ENCODE results near the gene SWAP70.
"Not testable (repeated sequence)": the region's sequence is repeated elsewhere in the genome, so short reads cannot be mapped to it uniquely, and the experiment has no call there.

The SWAP70 gene

DNA sequence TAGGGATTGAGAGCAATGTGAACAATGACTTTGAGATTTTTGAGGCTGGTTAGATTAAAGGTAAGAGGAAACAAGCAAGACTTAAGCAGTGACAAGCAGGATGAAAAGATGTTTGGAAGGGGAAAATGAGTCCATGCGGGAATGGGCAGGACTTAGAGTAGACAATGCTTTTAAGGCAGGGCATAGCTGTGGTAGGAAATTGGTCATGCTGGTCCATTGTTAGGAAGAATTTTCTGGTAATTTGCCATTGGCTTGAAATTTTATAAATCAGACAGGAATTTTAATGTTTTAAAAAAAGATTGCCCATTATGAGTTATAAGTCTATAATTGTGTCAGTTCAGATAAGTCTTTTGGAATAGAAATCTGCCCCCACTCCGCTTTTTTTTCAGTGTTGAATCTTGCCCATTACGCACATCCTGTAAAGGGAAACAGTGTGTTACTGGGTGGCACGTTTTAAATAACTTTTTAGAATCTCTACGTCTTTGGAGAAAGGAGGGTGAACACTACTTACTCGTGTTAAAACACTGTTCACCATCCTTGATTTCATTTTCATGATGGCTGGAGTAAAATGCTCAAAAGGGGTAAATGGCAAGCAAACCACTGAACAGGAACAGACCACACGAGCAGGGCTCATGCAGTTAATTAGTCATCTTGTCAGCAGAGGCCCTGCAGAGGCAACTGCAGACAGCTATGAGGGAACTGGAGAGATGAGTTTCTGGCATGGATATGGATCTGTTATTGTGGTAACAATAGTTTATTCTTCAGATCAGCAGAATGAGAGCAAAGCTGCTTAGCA, 25.0 kb downstream of the SWAP70 start:
- Histone ChIP-seq H3K4me3 (no peak overlapping the region), H3K27ac (peak overlapping the region in 19 of 21 experiments; percentile 15 to 88 (median 73))

DNA sequence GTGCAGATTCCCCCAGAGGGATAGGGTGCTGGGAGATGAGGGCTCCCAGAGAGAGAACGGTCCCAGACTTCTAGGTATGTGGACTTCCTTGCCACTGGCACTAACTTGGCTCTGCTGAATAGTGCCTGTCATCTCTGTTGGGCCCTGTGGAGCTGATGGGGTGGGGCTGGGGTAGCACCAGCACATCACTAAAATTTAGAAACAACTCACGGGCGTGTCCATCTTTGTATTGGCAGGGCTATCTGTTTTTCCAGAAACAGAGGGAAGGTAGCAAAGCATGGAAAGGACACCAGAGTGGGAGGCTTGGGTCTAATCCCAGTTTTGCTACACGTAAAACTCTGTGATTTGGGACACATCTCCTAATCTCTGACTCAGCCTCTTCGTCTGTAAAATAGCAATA, 25.8 kb downstream of the SWAP70 start:
- H3K4me3 ChIP-seq: no peak overlapping the region
- peak overlapping the region in 19 of 21 experiments; percentile 15 to 88 (median 73) for H3K27ac ChIP-seq

DNA sequence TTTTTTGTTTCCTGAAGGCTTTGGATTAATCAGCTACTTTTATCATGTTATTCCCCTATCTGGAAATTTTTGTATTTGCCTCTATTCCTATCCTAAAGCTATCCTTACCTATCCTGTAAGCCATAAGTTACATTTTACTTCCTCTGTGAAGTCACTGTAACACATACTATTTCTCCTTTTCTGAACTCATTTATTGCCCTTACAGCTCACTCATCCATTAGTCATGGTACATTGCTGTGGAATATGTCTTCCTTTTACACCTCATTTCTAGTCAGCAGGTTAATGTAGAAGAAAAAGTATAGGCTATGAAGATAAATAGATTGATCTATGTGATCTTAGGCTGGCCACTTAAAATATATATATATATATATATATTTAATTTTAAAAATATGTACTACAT, 28.0 kb downstream of the SWAP70 start:
- Histone ChIP-seq H3K27ac (peak overlapping the region in 12 of 21 experiments; percentile 16 to 88 (median 75)), H3K4me3 (no peak overlapping the region)

DNA sequence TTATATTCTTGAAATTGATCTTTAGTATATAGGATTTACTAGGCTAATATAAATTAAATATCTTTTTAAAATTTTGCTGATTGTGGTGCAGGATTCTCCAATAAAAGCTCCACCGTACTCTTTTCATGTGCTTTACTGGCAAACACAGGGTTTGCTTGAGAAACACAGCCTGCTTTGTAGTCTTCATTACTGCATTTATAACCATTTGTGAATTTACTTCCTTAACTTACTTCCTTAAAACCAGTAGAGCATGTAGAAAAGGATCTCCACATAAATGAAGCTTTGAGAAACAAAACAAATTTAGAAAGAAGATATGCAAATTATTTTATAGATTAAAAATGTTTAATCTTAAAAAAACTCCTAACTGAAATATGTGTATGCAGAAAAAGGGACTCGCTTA, 28.8 kb downstream of the SWAP70 start:
- H3K27ac ChIP-seq: peak overlapping the region in 10 of 21 experiments; percentile 13 to 77 (median 41)
- no peak overlapping the region for H3K4me3 ChIP-seq

DNA sequence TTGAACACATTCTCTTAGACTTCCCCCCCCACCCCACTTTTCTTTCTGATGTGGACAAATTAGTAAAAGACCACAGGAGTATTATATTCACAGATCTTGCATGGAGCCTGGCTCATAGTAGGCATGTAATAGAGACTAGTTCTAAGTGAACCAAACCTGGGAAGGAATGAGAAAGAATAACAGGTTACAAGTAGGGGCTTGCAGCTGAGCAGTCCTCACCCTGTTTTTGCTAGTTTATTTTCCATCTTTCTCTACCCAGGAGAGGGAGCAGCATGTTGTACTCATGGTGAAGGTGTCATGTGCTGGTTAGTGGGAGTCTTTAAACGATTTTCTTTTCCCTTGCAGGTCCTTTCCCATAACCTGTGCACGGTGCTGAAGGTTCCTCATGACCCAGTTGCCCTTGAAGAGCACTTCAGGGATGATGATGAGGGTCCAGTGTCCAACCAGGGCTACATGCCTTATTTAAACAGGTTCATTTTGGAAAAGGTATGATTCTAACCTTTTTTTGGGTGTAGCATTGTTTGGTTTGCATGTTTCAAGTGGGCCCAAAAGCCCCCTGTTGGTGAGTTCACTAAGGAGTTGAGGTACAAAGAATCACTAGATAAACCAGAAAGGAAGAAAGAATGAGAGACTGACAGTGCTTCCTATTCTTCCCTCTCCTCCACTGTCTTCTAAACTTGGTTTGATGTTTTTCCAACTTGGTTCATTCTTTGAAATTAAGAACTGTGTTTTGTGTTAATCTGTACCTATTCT, 30.1 kb downstream of the SWAP70 start:
- Histone ChIP-seq H3K27ac (peak overlapping the region in 8 of 21 experiments; percentile 13 to 70 (median 35)), H3K4me3 (no peak overlapping the region)

DNA sequence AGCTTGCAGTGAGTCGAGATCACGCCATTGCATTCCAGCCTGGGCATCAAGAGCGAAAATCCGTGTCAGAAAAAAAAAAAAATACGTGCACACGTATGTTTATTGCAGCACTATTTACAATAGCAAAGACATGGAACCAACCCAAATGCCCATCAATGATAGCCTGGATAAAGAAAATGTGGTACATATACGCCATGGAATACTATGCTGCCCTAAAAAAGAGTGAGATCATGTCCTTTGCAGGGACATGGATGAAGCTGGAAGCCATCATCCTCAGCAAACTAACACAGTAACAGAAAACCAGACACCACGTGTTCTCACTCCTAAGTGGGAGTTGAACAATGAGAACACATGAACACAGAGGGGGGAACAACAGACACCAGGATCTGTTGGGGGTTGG, 31.4 kb downstream of the SWAP70 start:
- H3K4me3 ChIP-seq, H3K27ac ChIP-seq: not testable (repeated sequence)

DNA sequence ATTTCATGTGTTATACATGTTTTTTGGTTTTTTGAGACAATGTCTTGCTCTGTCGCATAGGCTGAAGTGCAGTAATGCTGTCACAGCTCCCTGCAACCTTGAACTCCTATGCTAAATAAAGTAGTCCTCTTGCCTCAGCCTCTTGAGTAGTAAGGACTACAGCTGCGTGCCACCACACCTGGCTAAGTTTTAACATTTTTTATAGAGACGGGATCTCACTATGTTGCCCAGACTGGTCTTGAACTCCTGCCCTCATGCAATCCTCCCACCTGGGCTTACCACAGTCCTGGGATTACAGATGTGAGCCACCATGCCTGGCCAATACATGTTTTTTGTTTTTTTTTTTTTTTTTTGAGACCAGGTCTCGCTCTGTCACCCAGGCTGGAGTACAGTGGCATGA, 33.9 kb downstream of the SWAP70 start:
- no peak overlapping the region for H3K4me3 ChIP-seq
- no peak overlapping the region for H3K27ac ChIP-seq

DNA sequence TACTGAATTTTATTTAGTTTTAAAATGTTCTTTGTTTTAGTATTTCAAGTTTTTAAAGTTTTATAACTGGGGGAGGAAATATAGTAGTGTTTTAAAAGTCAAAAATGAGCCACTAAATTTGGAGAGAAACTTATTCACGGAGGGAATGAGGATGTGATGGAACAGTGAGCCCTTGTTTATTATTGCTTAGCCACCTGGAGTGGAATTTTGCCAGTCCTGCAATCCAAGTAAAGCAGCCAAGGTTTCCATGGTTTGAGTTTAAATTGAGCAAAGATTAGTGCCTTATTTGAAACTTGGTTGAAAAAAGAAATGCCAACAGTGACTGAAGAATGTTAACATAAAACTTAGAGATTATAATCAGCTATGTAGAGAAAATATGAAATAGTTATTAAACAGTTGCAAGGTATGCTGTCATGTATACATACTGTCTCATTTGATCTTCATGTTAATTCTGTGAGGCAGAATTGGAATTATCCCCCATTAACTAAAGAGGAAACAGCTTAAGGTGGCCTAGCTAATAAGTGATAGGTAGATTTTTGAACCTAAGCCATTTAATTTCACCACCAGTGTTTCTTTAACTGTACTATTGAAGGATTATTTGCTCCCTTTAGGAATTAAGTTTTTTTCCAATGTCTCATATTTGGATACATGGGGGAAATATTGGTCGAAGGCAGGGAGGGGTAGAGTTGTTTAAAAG, 36.4 kb downstream of the SWAP70 start:
- Histone ChIP-seq H3K4me3 (no peak overlapping the region), H3K27ac (peak overlapping the region in 7 of 21 experiments; percentile 1 to 73 (median 38))

DNA sequence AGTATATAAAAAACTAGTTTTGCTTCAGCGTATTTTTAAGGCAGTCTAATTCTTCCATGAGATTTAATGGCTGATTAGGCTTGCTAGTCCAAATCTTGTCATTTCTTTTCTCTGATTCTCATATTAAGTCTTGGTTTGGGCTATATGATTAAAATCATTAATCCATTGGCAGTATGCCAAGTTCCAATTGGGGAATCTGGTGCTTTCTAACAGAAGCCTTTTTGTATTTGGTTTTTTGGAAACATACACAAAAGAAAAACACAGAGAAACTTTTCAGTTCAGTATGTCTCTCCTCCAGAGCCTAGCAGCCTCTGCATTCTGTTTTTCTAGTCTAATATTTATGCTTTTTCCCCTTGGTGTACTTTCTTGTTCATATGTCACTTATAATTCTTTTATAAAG, 37.9 kb downstream of the SWAP70 start:
- Histone ChIP-seq H3K27ac (peak overlapping the region in 7 of 21 experiments; percentile 4 to 63 (median 43)), H3K4me3 (no peak overlapping the region)

DNA sequence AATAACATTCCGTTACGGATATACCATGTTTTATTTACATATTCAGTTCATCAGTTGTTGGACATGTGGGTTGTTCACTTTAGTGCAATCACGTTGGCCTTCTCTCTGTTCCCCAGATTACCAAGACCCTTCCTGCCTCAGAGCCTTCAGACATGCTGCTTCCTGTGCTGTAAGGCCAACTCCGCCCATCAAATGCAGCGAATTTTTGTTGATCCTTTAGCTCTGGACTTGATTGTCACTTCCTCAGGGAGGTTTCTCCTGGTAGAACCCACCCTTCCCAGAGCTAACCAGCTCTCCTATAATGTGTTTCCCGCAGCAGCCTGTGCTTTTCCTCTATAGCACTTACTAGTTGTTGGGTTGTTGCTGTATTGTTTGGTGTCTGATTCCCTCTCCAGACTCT, 39.4 kb downstream of the SWAP70 start:
- H3K27ac ChIP-seq: peak overlapping the region in 5 of 21 experiments; percentile 6 to 55 (median 31)
- H3K4me3 ChIP-seq: no peak overlapping the region

DNA sequence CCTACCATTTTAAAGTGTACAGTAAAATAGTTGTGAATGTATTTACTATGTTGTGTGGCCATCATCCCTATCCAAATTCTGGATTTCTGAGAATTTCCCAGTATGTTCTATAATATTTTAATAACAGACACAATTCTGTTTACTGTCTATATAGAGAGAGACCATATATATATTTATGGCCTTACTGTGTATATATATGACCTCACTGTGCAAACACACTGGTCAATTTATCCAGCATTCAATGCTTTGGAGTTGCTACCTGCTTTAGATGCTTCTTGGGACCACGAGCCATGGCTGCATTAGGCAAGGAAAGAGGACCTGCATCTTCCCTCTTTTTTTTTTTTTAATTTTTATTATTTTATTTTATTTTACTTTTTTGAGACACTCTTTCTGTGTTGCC, 40.2 kb downstream of the SWAP70 start:
- no peak overlapping the region for H3K4me3 ChIP-seq
- no peak overlapping the region for H3K27ac ChIP-seq

DNA sequence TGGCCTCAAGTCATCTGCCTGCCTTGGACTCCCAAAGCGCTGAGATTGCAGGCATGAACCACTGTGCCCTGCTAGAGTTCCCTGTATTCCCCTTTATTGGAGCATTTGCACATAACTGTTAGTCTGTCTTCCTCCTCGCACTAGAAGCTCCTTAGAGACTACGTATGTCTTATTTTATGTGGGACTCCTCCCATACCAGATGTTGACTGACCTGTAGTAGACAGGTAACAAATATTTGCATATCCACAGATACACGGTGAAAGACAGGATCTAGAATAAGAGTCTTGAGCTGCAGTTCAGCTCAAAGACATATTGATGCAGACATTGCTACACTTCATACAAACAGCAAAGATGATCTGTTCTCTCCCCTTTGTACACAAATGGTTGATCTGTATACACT, 40.7 kb downstream of the SWAP70 start:
- H3K27ac ChIP-seq: no peak overlapping the region
- H3K4me3 ChIP-seq: no peak overlapping the region

DNA sequence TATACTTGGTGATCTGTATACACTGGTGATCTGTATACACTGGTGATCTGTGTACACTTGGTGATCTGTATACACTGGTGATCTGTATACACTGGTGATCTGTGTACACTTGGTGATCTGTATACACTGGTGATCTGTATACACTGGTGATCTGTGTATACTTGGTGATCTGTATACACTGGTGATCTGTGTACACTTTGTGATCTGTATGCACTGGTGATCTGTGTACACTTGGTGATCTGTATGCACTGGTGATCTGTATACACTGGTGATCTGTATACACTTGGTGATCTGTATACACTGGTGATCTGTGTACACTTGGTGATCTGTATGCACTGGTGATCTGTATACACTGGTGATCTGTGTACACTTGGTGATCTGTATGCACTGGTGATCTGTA, 41.5 kb downstream of the SWAP70 start:
- not testable (repeated sequence) for H3K4me3 ChIP-seq, H3K27ac ChIP-seq

DNA sequence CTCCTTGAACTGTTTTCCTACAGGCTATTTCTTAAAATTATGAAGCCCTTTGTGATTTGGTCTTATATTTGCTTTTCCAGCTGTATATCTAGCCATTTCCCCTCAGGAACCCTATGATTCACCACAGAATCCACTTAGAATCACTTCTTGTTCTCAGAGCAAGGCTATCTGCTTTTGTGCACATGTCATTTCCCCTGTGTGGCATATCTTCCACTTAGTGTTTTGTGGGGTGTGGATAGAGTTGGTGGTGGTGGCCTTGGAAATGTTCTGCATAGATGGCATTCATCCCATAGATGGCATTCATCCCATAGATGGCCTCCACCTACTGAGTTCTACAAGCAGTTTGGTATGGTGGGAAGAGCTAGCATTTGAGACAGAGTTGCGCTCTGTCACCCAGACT, 44.7 kb downstream of the SWAP70 start:
- Histone ChIP-seq H3K27ac (peak overlapping the region in 1 of 21 experiments; percentile 33), H3K4me3 (no peak overlapping the region)

DNA sequence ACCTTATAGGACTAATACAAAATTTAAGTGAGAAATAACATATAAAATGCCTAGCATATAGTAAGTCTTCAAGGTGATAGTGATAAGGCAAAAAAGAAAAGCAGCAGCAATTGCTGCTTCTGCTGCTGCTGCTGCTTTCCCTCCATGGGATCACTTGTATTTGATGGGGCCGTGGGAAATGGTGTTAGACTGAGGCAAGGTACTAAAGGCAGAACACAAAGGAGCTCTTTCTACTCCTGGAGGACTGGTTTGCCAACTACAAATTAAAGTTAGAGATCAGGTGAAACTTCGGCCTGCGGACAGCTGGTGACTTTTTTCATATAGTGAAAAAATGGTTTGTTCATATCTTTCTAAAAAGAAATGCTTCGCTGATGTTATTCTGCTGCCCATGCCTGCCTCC, 46.3 kb downstream of the SWAP70 start:
- H3K27ac ChIP-seq: peak overlapping the region in 1 of 21 experiments; percentile 7

DNA sequence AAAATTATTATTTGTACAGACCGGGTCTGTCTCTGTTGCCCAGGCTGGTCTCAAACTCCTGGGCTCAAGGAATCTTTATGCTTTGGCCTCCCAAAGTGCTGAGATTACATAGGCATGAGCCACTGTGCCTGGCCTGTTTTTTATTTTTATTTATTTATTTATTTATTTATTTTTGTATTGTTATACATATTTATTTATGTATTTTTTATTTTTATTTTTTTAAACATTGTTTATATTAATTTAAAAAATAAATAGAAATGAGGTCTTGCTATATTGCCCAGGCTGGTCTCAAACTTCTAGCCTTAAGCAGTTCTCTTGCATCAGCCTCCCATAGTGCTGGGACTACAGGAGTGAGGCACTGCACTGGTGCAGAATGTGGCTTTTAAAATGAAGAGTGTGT, 47.0 kb downstream of the SWAP70 start:
- H3K27ac ChIP-seq: no peak overlapping the region

More for the DNA sequence above, 46.3 kb downstream of the SWAP70 start:
- no peak overlapping the region for H3K4me3 ChIP-seq

DNA sequence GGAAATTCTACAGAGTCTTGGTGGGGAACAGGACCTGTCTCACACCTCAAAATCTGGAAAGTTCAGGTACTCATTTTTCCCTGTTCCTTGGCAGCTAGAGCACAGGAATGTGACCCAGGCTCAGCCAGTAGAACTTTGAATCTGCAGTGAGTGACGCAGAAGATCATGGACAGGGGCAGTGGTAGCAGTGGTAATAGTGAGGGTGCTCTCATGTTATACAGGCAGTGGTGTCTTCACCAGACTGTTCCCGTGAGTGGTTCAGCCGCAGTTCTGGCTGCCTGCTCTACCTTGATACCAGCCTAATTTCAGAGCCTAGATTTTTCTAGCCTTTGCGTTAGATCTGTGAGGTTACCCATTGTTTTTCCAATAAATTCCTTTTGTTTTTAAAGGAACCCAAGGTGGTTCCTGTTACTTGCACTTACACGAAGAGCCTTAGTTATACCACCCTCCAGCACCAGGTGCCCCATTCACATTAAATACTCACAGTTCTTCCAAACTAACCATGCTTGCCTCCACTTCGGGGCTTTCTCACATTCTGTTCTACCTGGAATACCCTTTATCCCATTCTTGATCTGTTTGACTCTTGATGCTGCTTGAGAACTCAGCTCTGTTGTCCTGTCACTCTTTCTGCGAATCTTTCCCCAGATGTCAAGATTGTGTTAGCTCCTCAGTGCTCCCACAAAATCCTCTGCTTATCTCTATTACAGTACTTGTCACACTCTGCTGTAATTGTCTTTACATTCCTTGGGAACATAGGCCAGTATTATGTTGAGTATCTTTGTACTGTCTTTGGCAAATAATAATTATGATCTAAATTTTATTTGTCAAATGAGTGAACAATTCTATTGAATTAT, 47.8 kb downstream of the SWAP70 start:
- Histone ChIP-seq H3K27ac (peak overlapping the region in 1 of 21 experiments; percentile 4), H3K4me3 (no peak overlapping the region)

More for the DNA sequence above, 47.0 kb downstream of the SWAP70 start:
- no peak overlapping the region for H3K4me3 ChIP-seq

DNA sequence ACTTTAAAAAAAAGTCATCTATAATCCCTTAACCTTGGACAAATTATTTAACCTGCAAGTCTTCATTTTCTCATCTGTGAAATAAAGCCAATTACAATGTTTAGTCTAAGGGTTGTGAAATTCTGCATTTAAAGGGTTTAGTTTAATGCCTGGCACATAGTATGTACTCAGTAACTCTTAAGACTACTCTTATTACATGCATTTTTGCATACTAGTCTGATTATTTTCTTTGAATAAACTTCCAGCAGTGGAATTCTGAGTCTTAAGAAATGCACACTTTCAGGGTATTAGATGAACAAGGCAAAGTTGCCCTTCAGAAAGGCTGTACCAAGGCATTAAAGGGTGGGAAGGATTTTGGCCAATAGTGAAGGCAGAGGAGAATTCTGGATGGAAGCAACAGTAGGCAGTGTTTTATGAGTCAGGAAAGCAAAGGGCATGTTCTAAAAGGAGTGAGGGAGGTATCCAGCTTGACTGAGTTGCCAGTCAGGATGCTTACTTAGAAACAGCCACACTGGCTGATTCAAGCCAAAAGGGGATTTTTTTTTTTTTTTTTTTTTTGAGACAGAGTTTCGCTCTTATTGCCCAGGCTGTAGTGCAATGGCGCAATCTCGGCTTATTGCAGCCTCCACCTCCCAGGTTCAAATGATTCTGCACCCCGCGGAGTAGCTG, 50.5 kb downstream of the SWAP70 start:
- Histone ChIP-seq H3K27ac (no peak overlapping the region), H3K4me3 (no peak overlapping the region)
